HFF-Myc (cell line): ENCODE data around the gene NPTN.
"Not testable (repeated sequence)": the region's sequence is repeated elsewhere in the genome, so short reads cannot be mapped to it uniquely, and the experiment has no call there.

Experiments used
- DNase-seq: peaks from one replicate; pipeline ENCODE4 v3.0.0-alpha.2; 2011; ENCODE audit warnings: low read depth; ENCODE audit errors: extremely low read depth
- H3K4me3 ChIP-seq: replicated peaks from 2 replicates; pipeline ENCODE4 v1.5.1; 2011; ENCODE audit warnings: low read depth, mild to moderate bottlenecking, control low read depth, low read length
- CTCF ChIP-seq: IDR thresholded peaks from 2 replicates; pipeline ENCODE4 v1.5.1; 2012; ENCODE audit warnings: mild to moderate bottlenecking, low read depth, low read length, control low read depth; ENCODE audit errors: missing control alignments

The NPTN gene

GRCh38 chr15:73655724-73656123 lies 22.5 kb upstream of the NPTN start:
- TF ChIP-seq CTCF = no peak
- no peak for DNase-seq
- H3K4me3 ChIP-seq = no peak overlapping the region

GRCh38 chr15:73654659-73655058 lies 21.5 kb upstream of the NPTN start:
- DNase-seq = no peak
- no peak overlapping the region for H3K4me3 ChIP-seq
- TF ChIP-seq CTCF = no peak

- no peak overlapping the region for H3K4me3 ChIP-seq
- TF ChIP-seq CTCF = no peak
- DNase-seq = no peak
These were observed 17.4 kb upstream of the NPTN start for GRCh38 chr15:73650416-73651126.

- TF ChIP-seq CTCF = no peak
- no peak overlapping the region for H3K4me3 ChIP-seq
- no peak for DNase-seq
These were observed 14.8 kb upstream of the NPTN start for GRCh38 chr15:73648014-73648295.

GRCh38 chr15:73647259-73648013 lies 14.2 kb upstream of the NPTN start:
- no peak for DNase-seq
- no peak overlapping the region for H3K4me3 ChIP-seq
- no peak for TF ChIP-seq CTCF

- DNase-seq = peak; percentile 84
- H3K4me3 ChIP-seq = not testable (repeated sequence)
These were observed 6.3 kb upstream of the NPTN start for GRCh38 chr15:73639464-73639863.

- no peak overlapping the region for H3K4me3 ChIP-seq
- TF ChIP-seq CTCF = no peak
- DNase-seq = no peak
These were observed 4.3 kb upstream of the NPTN start for GRCh38 chr15:73637527-73637926.
